K562 (cell line): ENCODE measurements around the gene CALR3. TPM values are rescaled to one million over a fixed set of nuclear protein-coding genes. Genes with fewer than 3 reads are reported as not detected.
A peak's percentile ranks its signal among the peaks of the same experiment; 100 is the strongest.

Experiments used
- AFF1 ChIP-seq, 2 experiments: fragments of 450-650 bp; IDR thresholded peaks; 2 replicates each; pipeline ENCODE4 v1.6.1; 2018; ENCODE audit warnings: mild to moderate bottlenecking in 2 of 2, low read depth in 1 of 2; ENCODE audit not compliant: partially characterized antibody in 2 of 2
- DMBX1 ChIP-seq: fragments of 250-450 bp; sonication (Bioruptor Pico); IDR thresholded peaks from 2 replicates; pipeline ENCODE4 v1.8.0; 2022; ENCODE audit warnings: inconsistent platforms, mild to moderate bottlenecking, moderate library complexity, borderline replicate concordance
- FOXJ3 ChIP-seq: sonication (generic); formaldehyde crosslinking; IDR thresholded peaks from 2 replicates; pipeline ENCODE4 v1.4.0; 2020; ENCODE audit warnings: mild to moderate bottlenecking, missing genetic modification reagents
- JUN ChIP-seq, 2 experiments: sonication (generic) in 1 of 2; formaldehyde crosslinking in 1 of 2; IDR thresholded peaks; 2 replicates each; pipeline versions ENCODE4 v1.6.1 to v1.8.0; 2012 to 2022; ENCODE audit warnings: borderline replicate concordance in 2 of 2, mild to moderate bottlenecking in 2 of 2, improper control_type of control experiment in 1 of 2, low read depth in 1 of 2, low read length in 1 of 2, missing genetic modification reagents in 1 of 2
- PML ChIP-seq: IDR thresholded peaks from 2 replicates; pipeline ENCODE4 v1.6.1; 2012; ENCODE audit warnings: low read length, inconsistent platforms
- PPARD ChIP-seq: fragments of 250-450 bp; sonication (Bioruptor Pico); IDR thresholded peaks from 2 replicates; pipeline ENCODE4 v1.8.0; 2022; ENCODE audit warnings: inconsistent platforms, mild to moderate bottlenecking, moderate library complexity
- RBM14 ChIP-seq: fragments of 200-400 bp; formaldehyde crosslinking; IDR thresholded peaks from 2 replicates; pipeline ENCODE4 v1.6.1; 2018; ENCODE audit warnings: low read depth, mild to moderate bottlenecking, low read length, moderate library complexity, borderline replicate concordance; ENCODE audit not compliant: insufficient read depth
- TFAP4 ChIP-seq: sonication (generic); formaldehyde crosslinking; IDR thresholded peaks from 2 replicates; pipeline ENCODE4 v1.8.0; 2022; ENCODE audit warnings: missing genetic modification reagents, mild to moderate bottlenecking, moderate library complexity, borderline replicate concordance
- TOE1 ChIP-seq, 2 experiments: fragments of 450-650 bp in 1 of 2; sonication (generic) in 1 of 2; formaldehyde crosslinking in 1 of 2; IDR thresholded peaks; 2 replicates each; pipeline versions ENCODE4 v1.7.1 to v1.8.0; 2016 to 2022; ENCODE audit warnings: borderline replicate concordance in 2 of 2, mild to moderate bottlenecking in 2 of 2, antibody characterized with exemption in 1 of 2, inconsistent platforms in 1 of 2, low read depth in 1 of 2, missing genetic modification reagents in 1 of 2, moderate library complexity in 1 of 2
- polyA plus RNA-seq, 8 experiments: library from polyadenylated mRNA; depleted of rRNA in 4 of 8; stranded (reverse) in 5 of 8; unstranded in 3 of 8; fragments of >200 nt; fragmentation: Nextera tagmentation in 2 of 8; fragmentation: Illumina TruSeq in 1 of 8; extraction: Ambion mirVana in 2 of 8; extraction: Trizol in 1 of 8; gene quantifications; 2 replicates each; pipeline versions ENCODE4 v1.2.1 to v1.2.3, GENCODE V29; 2011 to 2014; ENCODE audit warnings: inconsistent platforms in 1 of 8, missing spikeins in 1 of 8
- total RNA-seq, 7 experiments: library from RNA; depleted of rRNA in 6 of 7; stranded (reverse); fragments of >200 nt in 6 of 7; fragmentation: Illumina TruSeq in 2 of 7; extraction: Trizol in 2 of 7; gene quantifications; 2 replicates each; pipeline versions ENCODE4 v1.2.1 to v1.2.3, GENCODE V29; 2011 to 2021; ENCODE audit warnings: low replicate concordance in 1 of 7
- TF ChIP-seq, protein P1 (sequence below): fragments of 250-450 bp; sonication (Bioruptor Pico); IDR thresholded peaks from 2 replicates; pipeline ENCODE4 v1.5.0; 2020; ENCODE audit warnings: mild to moderate bottlenecking, borderline replicate concordance

The CALR3 gene
- total and polyA plus RNA-seq, 9 of the 15 experiments (the other 6 are each of a cell fraction or from before 2014, with no cell fraction given) = 0.15 to 0.41 (median 0.22) TPM; not detected in 4

GRCh38 chr19:16542045-16542909 is 46.3 kb upstream of the CALR3 start, which contains the start of gene CHERP (continued):
- TF ChIP-seq, protein P1, sequence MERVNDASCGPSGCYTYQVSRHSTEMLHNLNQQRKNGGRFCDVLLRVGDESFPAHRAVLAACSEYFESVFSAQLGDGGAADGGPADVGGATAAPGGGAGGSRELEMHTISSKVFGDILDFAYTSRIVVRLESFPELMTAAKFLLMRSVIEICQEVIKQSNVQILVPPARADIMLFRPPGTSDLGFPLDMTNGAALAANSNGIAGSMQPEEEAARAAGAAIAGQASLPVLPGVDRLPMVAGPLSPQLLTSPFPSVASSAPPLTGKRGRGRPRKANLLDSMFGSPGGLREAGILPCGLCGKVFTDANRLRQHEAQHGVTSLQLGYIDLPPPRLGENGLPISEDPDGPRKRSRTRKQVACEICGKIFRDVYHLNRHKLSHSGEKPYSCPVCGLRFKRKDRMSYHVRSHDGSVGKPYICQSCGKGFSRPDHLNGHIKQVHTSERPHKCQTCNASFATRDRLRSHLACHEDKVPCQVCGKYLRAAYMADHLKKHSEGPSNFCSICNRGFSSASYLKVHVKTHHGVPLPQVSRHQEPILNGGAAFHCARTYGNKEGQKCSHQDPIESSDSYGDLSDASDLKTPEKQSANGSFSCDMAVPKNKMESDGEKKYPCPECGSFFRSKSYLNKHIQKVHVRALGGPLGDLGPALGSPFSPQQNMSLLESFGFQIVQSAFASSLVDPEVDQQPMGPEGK = no peak
- TF ChIP-seq TFAP4 (CRISPR knock-in tag) = peak; percentile 79
- TF ChIP-seq PPARD (CRISPR knock-in tag) = no peak
- peak; percentile 57; the same call in 1 of the 2 replicates for TF ChIP-seq PML
- no peak for TF ChIP-seq DMBX1 (CRISPR knock-in tag)
- TF ChIP-seq RBM14 = no peak
- 0 out of 2 replicates have a peak, but pooled peaks have one; percentile 25 for TF ChIP-seq JUN (IDR thresholded peaks at IDR 0.05; ENCODE audit: borderline replicate concordance, low read depth, low read length)
- no peak for TF ChIP-seq JUN (CRISPR knock-in tag; IDR thresholded peaks at IDR 0.05; ENCODE audit: borderline replicate concordance)
- TF ChIP-seq FOXJ3 (CRISPR knock-in tag) = no peak
- no peak for TF ChIP-seq TOE1 (IDR thresholded peaks at IDR 0.05; ENCODE audit: borderline replicate concordance)
- no peak for TF ChIP-seq TOE1 (CRISPR knock-in tag; IDR thresholded peaks at IDR 0.05; ENCODE audit: borderline replicate concordance, low read depth)
- no peak for TF ChIP-seq AFF1 (IDR thresholded peaks at IDR 0.05; ENCODE audit: low read depth in 1 of 2, partially characterized antibody in 2 of 2)
